ENCODE results near the gene TBXAS1.

The TBXAS1 gene

DNA sequence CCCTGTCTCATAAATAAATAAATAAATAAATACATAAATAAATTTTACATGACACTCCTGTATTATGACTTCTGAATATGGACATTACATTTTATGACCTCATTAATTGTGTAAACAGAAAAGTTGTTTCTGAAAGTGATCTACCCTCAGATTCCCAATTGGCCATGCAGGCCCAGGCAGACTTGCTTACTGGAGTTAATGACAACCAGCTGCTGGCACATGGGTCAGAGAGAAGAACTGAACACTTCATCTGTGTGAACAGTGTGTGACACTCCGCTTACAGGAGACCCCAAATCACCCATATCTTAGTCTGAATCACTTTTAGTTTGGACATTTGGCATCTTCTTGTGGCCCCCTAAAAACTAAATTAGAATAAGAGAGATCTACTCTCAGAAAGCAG, 202.3 kb downstream of the TBXAS1 start:
- H3K27ac ChIP-seq (ENCODE audit: low read length), result no peak overlapping the region
- TF ChIP-seq EZH2 (optimal IDR thresholded peaks at IDR 0.05; ENCODE audit: low read depth, low read length) (no peak), EZH2phosphoT487 (IDR thresholded peaks at IDR 0.05; ENCODE audit: low read length) (no peak)
- TF ChIP-seq, protein P1, sequence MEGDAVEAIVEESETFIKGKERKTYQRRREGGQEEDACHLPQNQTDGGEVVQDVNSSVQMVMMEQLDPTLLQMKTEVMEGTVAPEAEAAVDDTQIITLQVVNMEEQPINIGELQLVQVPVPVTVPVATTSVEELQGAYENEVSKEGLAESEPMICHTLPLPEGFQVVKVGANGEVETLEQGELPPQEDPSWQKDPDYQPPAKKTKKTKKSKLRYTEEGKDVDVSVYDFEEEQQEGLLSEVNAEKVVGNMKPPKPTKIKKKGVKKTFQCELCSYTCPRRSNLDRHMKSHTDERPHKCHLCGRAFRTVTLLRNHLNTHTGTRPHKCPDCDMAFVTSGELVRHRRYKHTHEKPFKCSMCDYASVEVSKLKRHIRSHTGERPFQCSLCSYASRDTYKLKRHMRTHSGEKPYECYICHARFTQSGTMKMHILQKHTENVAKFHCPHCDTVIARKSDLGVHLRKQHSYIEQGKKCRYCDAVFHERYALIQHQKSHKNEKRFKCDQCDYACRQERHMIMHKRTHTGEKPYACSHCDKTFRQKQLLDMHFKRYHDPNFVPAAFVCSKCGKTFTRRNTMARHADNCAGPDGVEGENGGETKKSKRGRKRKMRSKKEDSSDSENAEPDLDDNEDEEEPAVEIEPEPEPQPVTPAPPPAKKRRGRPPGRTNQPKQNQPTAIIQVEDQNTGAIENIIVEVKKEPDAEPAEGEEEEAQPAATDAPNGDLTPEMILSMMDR (IDR thresholded peaks at IDR 0.05; ENCODE audit: low read length), result no peak
- H3K9ac ChIP-seq (ENCODE audit: low read length), result no peak overlapping the region
- H3K4me1 ChIP-seq (ENCODE audit: low read length), result no peaks in the 10 kb centered on the region
- H3F3A ChIP-seq (ENCODE audit: insufficient read depth, low read length), result no peaks in the 10 kb centered on the region
- DNase-seq, result no peak
- no peaks in the 10 kb centered on the region for H4K20me1 ChIP-seq (ENCODE audit: insufficient read depth, low read length)
- H3K9me2 ChIP-seq (replicated peaks; ENCODE audit: insufficient read depth, low read length), result no peaks in the 10 kb centered on the region
- no peak overlapping the region for H2AFZ ChIP-seq (ENCODE audit: low read length)
- no peaks in the 10 kb centered on the region for H3K36me3 ChIP-seq (replicated peaks; ENCODE audit: insufficient read depth, low read length)
- no peaks in the 10 kb centered on the region for H3K9me3 ChIP-seq (replicated peaks; ENCODE audit: insufficient read depth, low read length)
- no peaks in the 10 kb centered on the region for H3K27me3 ChIP-seq (replicated peaks; ENCODE audit: insufficient read depth, low read length)
- no peaks in the 10 kb centered on the region for H3K79me2 ChIP-seq (ENCODE audit: low read length)
- no peak overlapping the region for H3K4me3 ChIP-seq (ENCODE audit: low read length)
- no peak overlapping the region for H3K4me2 ChIP-seq (ENCODE audit: low read depth, low read length)

GRCh38 chr7:140033036-140033435, 204.0 kb downstream of the TBXAS1 start:
- Histone ChIP-seq H3K9me2 (replicated peaks; ENCODE audit: insufficient read depth, low read length) (no peaks in the 10 kb centered on the region), H3K79me2 (ENCODE audit: low read length) (no peaks in the 10 kb centered on the region), H3K9ac (ENCODE audit: low read length) (no peak overlapping the region), H3K4me3 (ENCODE audit: low read length) (no peak overlapping the region), H3K36me3 (replicated peaks; ENCODE audit: insufficient read depth, low read length) (no peaks in the 10 kb centered on the region), H3K27ac (ENCODE audit: low read length) (no peak overlapping the region), H3K4me1 (ENCODE audit: low read length) (no peaks in the 10 kb centered on the region), H3F3A (ENCODE audit: insufficient read depth, low read length) (no peaks in the 10 kb centered on the region), H4K20me1 (ENCODE audit: insufficient read depth, low read length) (no peaks in the 10 kb centered on the region), H3K27me3 (replicated peaks; ENCODE audit: insufficient read depth, low read length) (no peaks in the 10 kb centered on the region), H3K9me3 (replicated peaks; ENCODE audit: insufficient read depth, low read length) (no peaks in the 10 kb centered on the region), H3K4me2 (ENCODE audit: low read depth, low read length) (no peak overlapping the region), H2AFZ (ENCODE audit: low read length) (no peak overlapping the region)
- DNase-seq, result no peak
- TF ChIP-seq, protein P1 (IDR thresholded peaks at IDR 0.05; ENCODE audit: low read length), result no peak
- TF ChIP-seq EZH2 (optimal IDR thresholded peaks at IDR 0.05; ENCODE audit: low read depth, low read length) (no peak), EZH2phosphoT487 (IDR thresholded peaks at IDR 0.05; ENCODE audit: low read length) (no peak)

- Histone ChIP-seq H4K20me1 (ENCODE audit: insufficient read depth, low read length) (no peaks in the 10 kb centered on the region), H3K9ac (ENCODE audit: low read length) (no peak overlapping the region), H3K79me2 (ENCODE audit: low read length) (no peaks in the 10 kb centered on the region), H3K4me2 (ENCODE audit: low read depth, low read length) (no peak overlapping the region), H3K36me3 (replicated peaks; ENCODE audit: insufficient read depth, low read length) (no peaks in the 10 kb centered on the region), H3K27ac (ENCODE audit: low read length) (no peak overlapping the region), H3K27me3 (replicated peaks; ENCODE audit: insufficient read depth, low read length) (no peaks in the 10 kb centered on the region), H3K9me2 (replicated peaks; ENCODE audit: insufficient read depth, low read length) (no peaks in the 10 kb centered on the region), H3F3A (ENCODE audit: insufficient read depth, low read length) (no peaks in the 10 kb centered on the region), H3K9me3 (replicated peaks; ENCODE audit: insufficient read depth, low read length) (no peaks in the 10 kb centered on the region), H3K4me1 (ENCODE audit: low read length) (no peaks in the 10 kb centered on the region), H2AFZ (ENCODE audit: low read length) (no peak overlapping the region), H3K4me3 (ENCODE audit: low read length) (no peak overlapping the region)
- DNase-seq, result no peak
- no peak for TF ChIP-seq EZH2phosphoT487 (IDR thresholded peaks at IDR 0.05; ENCODE audit: low read length)
- TF ChIP-seq, protein P1 (IDR thresholded peaks at IDR 0.05; ENCODE audit: low read length), result no peak
- TF ChIP-seq EZH2 (optimal IDR thresholded peaks at IDR 0.05; ENCODE audit: low read depth, low read length), result no peak
These were observed 204.8 kb downstream of the TBXAS1 start for GRCh38 chr7:140033779-140034363.
